ENCODE measurements around the gene KRT20. TPM values are rescaled to one million over a fixed set of nuclear protein-coding genes. Genes with fewer than 3 reads are reported as not detected.

KRT20 gene
- total and polyA plus RNA-seq, 2 of the 8 experiments (the other 6 are each of a cell fraction or from before 2014, with no cell fraction given) = not detected

DNA sequence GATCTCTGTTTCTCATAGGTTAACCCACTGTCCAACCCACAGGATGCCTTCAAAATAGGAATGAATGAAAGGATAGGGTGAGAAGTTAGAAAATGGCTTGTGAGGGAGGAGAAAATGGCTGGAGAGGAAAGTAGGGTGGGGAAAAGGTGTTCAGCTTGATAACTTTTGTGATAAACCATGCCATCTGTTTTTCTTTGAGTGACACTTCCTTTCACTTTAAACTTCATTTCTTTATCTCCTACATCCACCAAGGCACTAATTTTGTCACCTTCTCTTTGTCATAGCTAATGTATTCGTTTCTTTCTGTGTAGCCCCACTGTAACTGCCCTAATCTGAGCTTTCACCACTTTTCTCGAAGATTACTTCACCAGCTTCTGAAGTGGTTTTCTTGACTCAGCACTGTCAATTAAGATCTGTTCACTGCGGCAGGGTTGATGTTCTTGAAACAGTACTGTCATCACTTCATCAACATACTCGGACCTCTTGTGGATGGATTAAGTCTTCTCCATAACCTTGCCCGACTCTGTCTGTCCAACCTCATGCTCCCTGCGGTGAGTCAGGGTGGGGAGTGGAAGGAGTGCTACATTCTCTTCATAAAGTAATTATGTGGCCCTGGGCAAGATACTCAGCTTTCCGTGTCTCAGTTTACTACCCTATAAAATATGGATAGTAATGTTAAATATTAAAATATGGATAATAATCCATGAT is 57.1 kb downstream of the KRT20 start:
- Histone ChIP-seq H2BK15ac (ENCODE audit: low read length) (no peak overlapping the region), H4K91ac (replicated peaks; ENCODE audit: insufficient read length, low read length) (no peak overlapping the region), H4K20me1 (replicated peaks in 1 of 2; ENCODE audit: control insufficient read depth in 1 of 2, insufficient read depth in 2 of 2, low read length in 2 of 2) (peaks cover 0 to 2% of the 10 kb centered on the region in 2 experiments), H3K4me2 (ENCODE audit: insufficient read depth in 1 of 2, low read depth in 2 of 2, low read length in 2 of 2) (no peak overlapping the region), H3K36me3 (ENCODE audit: control insufficient read depth in 2 of 4, insufficient read depth in 4 of 4, low read length in 3 of 4) (no peaks in the 10 kb centered on the region), H4K8ac (ENCODE audit: extremely low read depth, insufficient read depth, low read length) (no peak overlapping the region), H4K5ac (ENCODE audit: insufficient read length, low read depth, low read length) (no peak overlapping the region), H2BK12ac (ENCODE audit: low read depth, low read length) (no peak overlapping the region), H3K9ac (replicated peaks in 1 of 4; ENCODE audit: extremely low read depth in 1 of 4, low read depth in 3 of 4, low read length in 3 of 4) (no peak overlapping the region), H3K4me3 (ENCODE audit: extremely low read depth in 1 of 4, insufficient read depth in 2 of 4, low read depth in 3 of 4, low read length in 4 of 4) (no peak overlapping the region), H2BK120ac (replicated peaks; ENCODE audit: low read depth, low read length) (no peak overlapping the region), H2BK5ac (ENCODE audit: low read depth, low read length) (no peak overlapping the region), H3K4ac (replicated peaks; ENCODE audit: insufficient read length, low read depth, low read length) (no peak overlapping the region), H3K23me2 (ENCODE audit: low read depth, low read length) (no peaks in the 10 kb centered on the region; the same call in 1 of the 2 replicates), H3K9me3 (ENCODE audit: insufficient read depth in 2 of 2, low read depth in 1 of 2, low read length in 1 of 2) (no peaks in the 10 kb centered on the region), H2AFZ (ENCODE audit: low read length) (no peak overlapping the region), H3K79me1 (ENCODE audit: low read depth, low read length) (no peaks in the 10 kb centered on the region), H3K23ac (ENCODE audit: insufficient read length) (no peak overlapping the region), H3K4me1 (replicated peaks in 1 of 4; ENCODE audit: control insufficient read depth in 3 of 4, insufficient read depth in 4 of 4, low read length in 3 of 4) (peaks cover 0 to 2% (median 0%) of the 10 kb centered on the region in 4 experiments; a peak in 1 of 7 replicates), H3K27ac (ENCODE audit: low read depth, low read length) (no peak overlapping the region), H3K79me2 (ENCODE audit: control insufficient read depth in 1 of 2, insufficient read depth in 2 of 2, low read length in 2 of 2) (no peaks in the 10 kb centered on the region), H2AK5ac (ENCODE audit: low read depth, low read length) (no peak overlapping the region), H2BK20ac (ENCODE audit: low read length) (no peak overlapping the region), H3K56ac (replicated peaks; ENCODE audit: insufficient read length, low read depth, low read length) (no peak overlapping the region), H3K18ac (ENCODE audit: extremely low read depth, low read length) (no peak overlapping the region), H3K14ac (ENCODE audit: insufficient read length) (no peak overlapping the region), H3K27me3 (replicated peaks in 1 of 4; ENCODE audit: control insufficient read depth in 3 of 4, extremely low read depth in 1 of 4, insufficient read depth in 3 of 4, low read length in 3 of 4) (peaks cover 0 to 24% (median 5%) of the 10 kb centered on the region in 4 experiments; a peak in 5 of 7 replicates)
- WGBS, 2 experiments (ENCODE audit: extremely low coverage in 1 of 2, insufficient coverage in 1 of 2, insufficient read length in 1 of 2, insufficient replicate concordance in 2 of 2, low coverage in 1 of 2, low lambda C conversion rate in 2 of 2, missing lambda C conversion rate in 1 of 2) = 86% methylated on average over 7 of the region's 7 CpGs; no CpG with 5 or more reads in 1 of the 2 experiments
- FAIRE-seq = no peak
- no peak for DNase-seq (ENCODE audit: low read depth in 1 of 2, low spot score in 2 of 2)
- CTCF ChIA-PET (ENCODE audit: partially characterized antibody) = interaction anchor here (1.0 to 1.1 kb wide), 2 partner anchors 216 to 502 kb away, joined by 3 read pairs; no protein-coding TSS in a partner anchor
- POLR2A ChIA-PET (ENCODE audit: partially characterized antibody) = no interaction called here
- TF ChIP-seq CHD1 (IDR thresholded peaks at IDR 0.05; ENCODE audit: low read depth, low read length) (no peak), EGR1 (IDR thresholded peaks at IDR 0.05; ENCODE audit: borderline replicate concordance, low read depth, low read length) (no peak), CTBP2 (IDR thresholded peaks at IDR 0.05; ENCODE audit: borderline replicate concordance, insufficient read depth, insufficient read length, low read length) (no peak), BRCA1 (IDR thresholded peaks at IDR 0.05; ENCODE audit: low read depth, low read length) (no peak), NRF1 (IDR thresholded peaks at IDR 0.05; ENCODE audit: low read depth, low read length) (no peak), KDM1A (IDR thresholded peaks at IDR 0.05; ENCODE audit: borderline replicate concordance, low read length) (no peak)
- TF ChIP-seq, protein P1, sequence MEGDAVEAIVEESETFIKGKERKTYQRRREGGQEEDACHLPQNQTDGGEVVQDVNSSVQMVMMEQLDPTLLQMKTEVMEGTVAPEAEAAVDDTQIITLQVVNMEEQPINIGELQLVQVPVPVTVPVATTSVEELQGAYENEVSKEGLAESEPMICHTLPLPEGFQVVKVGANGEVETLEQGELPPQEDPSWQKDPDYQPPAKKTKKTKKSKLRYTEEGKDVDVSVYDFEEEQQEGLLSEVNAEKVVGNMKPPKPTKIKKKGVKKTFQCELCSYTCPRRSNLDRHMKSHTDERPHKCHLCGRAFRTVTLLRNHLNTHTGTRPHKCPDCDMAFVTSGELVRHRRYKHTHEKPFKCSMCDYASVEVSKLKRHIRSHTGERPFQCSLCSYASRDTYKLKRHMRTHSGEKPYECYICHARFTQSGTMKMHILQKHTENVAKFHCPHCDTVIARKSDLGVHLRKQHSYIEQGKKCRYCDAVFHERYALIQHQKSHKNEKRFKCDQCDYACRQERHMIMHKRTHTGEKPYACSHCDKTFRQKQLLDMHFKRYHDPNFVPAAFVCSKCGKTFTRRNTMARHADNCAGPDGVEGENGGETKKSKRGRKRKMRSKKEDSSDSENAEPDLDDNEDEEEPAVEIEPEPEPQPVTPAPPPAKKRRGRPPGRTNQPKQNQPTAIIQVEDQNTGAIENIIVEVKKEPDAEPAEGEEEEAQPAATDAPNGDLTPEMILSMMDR (IDR thresholded peaks at IDR 0.05; ENCODE audit: control extremely low read depth in 1 of 3, insufficient read depth in 1 of 3, low read depth in 1 of 3, low read length in 3 of 3) = no peak
- TF ChIP-seq, protein P2, sequence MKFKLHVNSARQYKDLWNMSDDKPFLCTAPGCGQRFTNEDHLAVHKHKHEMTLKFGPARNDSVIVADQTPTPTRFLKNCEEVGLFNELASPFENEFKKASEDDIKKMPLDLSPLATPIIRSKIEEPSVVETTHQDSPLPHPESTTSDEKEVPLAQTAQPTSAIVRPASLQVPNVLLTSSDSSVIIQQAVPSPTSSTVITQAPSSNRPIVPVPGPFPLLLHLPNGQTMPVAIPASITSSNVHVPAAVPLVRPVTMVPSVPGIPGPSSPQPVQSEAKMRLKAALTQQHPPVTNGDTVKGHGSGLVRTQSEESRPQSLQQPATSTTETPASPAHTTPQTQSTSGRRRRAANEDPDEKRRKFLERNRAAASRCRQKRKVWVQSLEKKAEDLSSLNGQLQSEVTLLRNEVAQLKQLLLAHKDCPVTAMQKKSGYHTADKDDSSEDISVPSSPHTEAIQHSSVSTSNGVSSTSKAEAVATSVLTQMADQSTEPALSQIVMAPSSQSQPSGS (IDR thresholded peaks at IDR 0.05; ENCODE audit: low read length) = no peak
